ENCODE measurements around the gene CEACAM1.
"Not testable (repeated sequence)": the region's sequence is repeated elsewhere in the genome, so short reads cannot be mapped to it uniquely, and the experiment has no call there.

CEACAM1 gene

GRCh38 chr19:42505066-42505465 lies 23.2 kb downstream of the CEACAM1 start:
- Histone ChIP-seq H3K4me1 (ENCODE audit: control insufficient read depth, insufficient read depth, low read length) (no peaks in the 10 kb centered on the region), H3K27me3 (ENCODE audit: control insufficient read depth, insufficient read depth, low read length) (peaks cover 31% of the 10 kb centered on the region), H3K4me3 (ENCODE audit: low read length) (no peak overlapping the region), H3K9me3 (replicated peaks; ENCODE audit: low read length) (no peaks in the 10 kb centered on the region), H3K9ac (ENCODE audit: low read depth, low read length) (no peak overlapping the region), H3K4me2 (ENCODE audit: low read length) (no peak overlapping the region), H3K36me3 (ENCODE audit: insufficient read depth, low read length) (no peaks in the 10 kb centered on the region)

GRCh38 chr19:42501733-42502132 lies 26.5 kb downstream of the CEACAM1 start:
- Histone ChIP-seq H3K36me3 (ENCODE audit: insufficient read depth, low read length) (no peaks in the 10 kb centered on the region), H3K4me2 (ENCODE audit: low read length) (no peak overlapping the region), H3K9me3 (replicated peaks; ENCODE audit: low read length) (no peaks in the 10 kb centered on the region), H3K4me3 (ENCODE audit: low read length) (no peak overlapping the region), H3K4me1 (ENCODE audit: control insufficient read depth, insufficient read depth, low read length) (no peaks in the 10 kb centered on the region), H3K27me3 (ENCODE audit: control insufficient read depth, insufficient read depth, low read length) (peaks cover 26% of the 10 kb centered on the region), H3K9ac (ENCODE audit: low read depth, low read length) (no peak overlapping the region)

- H3K27me3 ChIP-seq (ENCODE audit: control insufficient read depth, insufficient read depth, low read length): peaks cover 22% of the 10 kb centered on the region
- not testable (repeated sequence) for H3K9ac ChIP-seq (ENCODE audit: low read depth, low read length); H3K4me3 ChIP-seq (ENCODE audit: low read length); H3K4me2 ChIP-seq (ENCODE audit: low read length); H3K4me1 ChIP-seq (ENCODE audit: control insufficient read depth, insufficient read depth, low read length); H3K36me3 ChIP-seq (ENCODE audit: insufficient read depth, low read length); H3K9me3 ChIP-seq (replicated peaks; ENCODE audit: low read length)
Measured at GRCh38 chr19:42501243-42501642, 27.0 kb downstream of the CEACAM1 start.

GRCh38 chr19:42498169-42498757 lies 30.0 kb downstream of the CEACAM1 start:
- H3K9me3 ChIP-seq (replicated peaks; ENCODE audit: low read length): no peaks in the 10 kb centered on the region
- no peak overlapping the region for H3K4me3 ChIP-seq (ENCODE audit: low read length)
- H3K4me2 ChIP-seq (ENCODE audit: low read length): no peak overlapping the region
- H3K36me3 ChIP-seq (ENCODE audit: insufficient read depth, low read length): no peaks in the 10 kb centered on the region
- no peak overlapping the region for H3K9ac ChIP-seq (ENCODE audit: low read depth, low read length)
- H3K27me3 ChIP-seq (ENCODE audit: control insufficient read depth, insufficient read depth, low read length): peaks cover 27% of the 10 kb centered on the region
- H3K4me1 ChIP-seq (ENCODE audit: control insufficient read depth, insufficient read depth, low read length): no peaks in the 10 kb centered on the region

- H3K4me3 ChIP-seq (ENCODE audit: low read length): no peak overlapping the region
- no peaks in the 10 kb centered on the region for H3K4me1 ChIP-seq (ENCODE audit: control insufficient read depth, insufficient read depth, low read length)
- H3K4me2 ChIP-seq (ENCODE audit: low read length): no peak overlapping the region
- no peaks in the 10 kb centered on the region for H3K36me3 ChIP-seq (ENCODE audit: insufficient read depth, low read length)
- H3K27me3 ChIP-seq (ENCODE audit: control insufficient read depth, insufficient read depth, low read length): peaks cover 27% of the 10 kb centered on the region
- no peak overlapping the region for H3K9ac ChIP-seq (ENCODE audit: low read depth, low read length)
- H3K9me3 ChIP-seq (replicated peaks; ENCODE audit: low read length): no peaks in the 10 kb centered on the region
Measured at GRCh38 chr19:42497492-42498168, 30.7 kb downstream of the CEACAM1 start.

- no peak overlapping the region for H3K4me3 ChIP-seq (ENCODE audit: low read length)
- no peaks in the 10 kb centered on the region for H3K9me3 ChIP-seq (replicated peaks; ENCODE audit: low read length)
- H3K4me1 ChIP-seq (ENCODE audit: control insufficient read depth, insufficient read depth, low read length): no peaks in the 10 kb centered on the region
- no peaks in the 10 kb centered on the region for H3K36me3 ChIP-seq (ENCODE audit: insufficient read depth, low read length)
- no peak overlapping the region for H3K9ac ChIP-seq (ENCODE audit: low read depth, low read length)
- peaks cover 25% of the 10 kb centered on the region for H3K27me3 ChIP-seq (ENCODE audit: control insufficient read depth, insufficient read depth, low read length)
- no peak overlapping the region for H3K4me2 ChIP-seq (ENCODE audit: low read length)
Measured at GRCh38 chr19:42496460-42497133, 31.7 kb downstream of the CEACAM1 start.

GRCh38 chr19:42495663-42496062 lies 32.6 kb downstream of the CEACAM1 start:
- Histone ChIP-seq H3K4me3 (ENCODE audit: low read length) (no peak overlapping the region), H3K4me1 (ENCODE audit: control insufficient read depth, insufficient read depth, low read length) (no peaks in the 10 kb centered on the region), H3K9ac (ENCODE audit: low read depth, low read length) (no peak overlapping the region), H3K27me3 (ENCODE audit: control insufficient read depth, insufficient read depth, low read length) (peaks cover 25% of the 10 kb centered on the region), H3K4me2 (ENCODE audit: low read length) (no peak overlapping the region), H3K36me3 (ENCODE audit: insufficient read depth, low read length) (no peaks in the 10 kb centered on the region), H3K9me3 (replicated peaks; ENCODE audit: low read length) (no peaks in the 10 kb centered on the region)

- H3K4me3 ChIP-seq (ENCODE audit: low read length): no peak overlapping the region
- H3K36me3 ChIP-seq (ENCODE audit: insufficient read depth, low read length): no peaks in the 10 kb centered on the region
- no peaks in the 10 kb centered on the region for H3K9me3 ChIP-seq (replicated peaks; ENCODE audit: low read length)
- peaks cover 23% of the 10 kb centered on the region for H3K27me3 ChIP-seq (ENCODE audit: control insufficient read depth, insufficient read depth, low read length)
- no peak overlapping the region for H3K4me2 ChIP-seq (ENCODE audit: low read length)
- no peak overlapping the region for H3K9ac ChIP-seq (ENCODE audit: low read depth, low read length)
- H3K4me1 ChIP-seq (ENCODE audit: control insufficient read depth, insufficient read depth, low read length): no peaks in the 10 kb centered on the region
Measured at GRCh38 chr19:42494321-42494720, 34.0 kb downstream of the CEACAM1 start.

- H3K4me2 ChIP-seq (ENCODE audit: low read length): no peak overlapping the region
- no peaks in the 10 kb centered on the region for H3K36me3 ChIP-seq (ENCODE audit: insufficient read depth, low read length)
- no peak overlapping the region for H3K9ac ChIP-seq (ENCODE audit: low read depth, low read length)
- no peak overlapping the region for H3K4me3 ChIP-seq (ENCODE audit: low read length)
- H3K9me3 ChIP-seq (replicated peaks; ENCODE audit: low read length): no peaks in the 10 kb centered on the region
- H3K27me3 ChIP-seq (ENCODE audit: control insufficient read depth, insufficient read depth, low read length): no peaks in the 10 kb centered on the region
- H3K4me1 ChIP-seq (ENCODE audit: control insufficient read depth, insufficient read depth, low read length): no peaks in the 10 kb centered on the region
Measured at GRCh38 chr19:42488783-42489521, 39.3 kb downstream of the CEACAM1 start.

- H3K4me1 ChIP-seq (ENCODE audit: control insufficient read depth, insufficient read depth, low read length): no peaks in the 10 kb centered on the region
Measured at GRCh38 chr19:42487798-42488178, 40.5 kb downstream of the CEACAM1 start.

GRCh38 chr19:42487032-42487797 lies 41.1 kb downstream of the CEACAM1 start:
- Histone ChIP-seq H3K4me1 (ENCODE audit: control insufficient read depth, insufficient read depth, low read length) (no peaks in the 10 kb centered on the region), H3K27me3 (ENCODE audit: control insufficient read depth, insufficient read depth, low read length) (no peaks in the 10 kb centered on the region), H3K4me3 (ENCODE audit: low read length) (no peak overlapping the region), H3K9ac (ENCODE audit: low read depth, low read length) (no peak overlapping the region), H3K4me2 (ENCODE audit: low read length) (no peak overlapping the region), H3K9me3 (replicated peaks; ENCODE audit: low read length) (no peaks in the 10 kb centered on the region), H3K36me3 (ENCODE audit: insufficient read depth, low read length) (no peaks in the 10 kb centered on the region)

More at GRCh38 chr19:42487798-42488178, 40.5 kb downstream of the CEACAM1 start:
- no peaks in the 10 kb centered on the region for H3K36me3 ChIP-seq (ENCODE audit: insufficient read depth, low read length)
- no peak overlapping the region for H3K9ac ChIP-seq (ENCODE audit: low read depth, low read length)
- no peaks in the 10 kb centered on the region for H3K9me3 ChIP-seq (replicated peaks; ENCODE audit: low read length)
- H3K4me2 ChIP-seq (ENCODE audit: low read length): no peak overlapping the region
- no peaks in the 10 kb centered on the region for H3K27me3 ChIP-seq (ENCODE audit: control insufficient read depth, insufficient read depth, low read length)
- H3K4me3 ChIP-seq (ENCODE audit: low read length): no peak overlapping the region

All from skeletal muscle satellite cell (primary cell).